Measurements from ENCODE around the gene ZBTB20. TPM values are rescaled to one million over a fixed set of nuclear protein-coding genes. Genes with fewer than 3 reads are reported as not detected.
A peak's percentile ranks its signal among the peaks of the same experiment; 100 is the strongest.

ZBTB20 gene
- total RNA-seq, 1 donor from 2014 or later, result 21.4 TPM

- Histone ChIP-seq H3K79me2 (ENCODE audit: insufficient read depth, low read length) (no peaks in the 10 kb centered on the region), H2AFZ (ENCODE audit: low read depth, low read length) (no peak overlapping the region), H3K4me2 (ENCODE audit: low read length) (no peak overlapping the region), H3K27ac (ENCODE audit: low read depth, low read length) (no peak overlapping the region), H3K36me3 (ENCODE audit: insufficient read depth, low read length) (no peaks in the 10 kb centered on the region), H3K27me3 (ENCODE audit: insufficient read depth, low read length) (no peaks in the 10 kb centered on the region), H3K4me3 (ENCODE audit: insufficient read depth, low read depth, low read length) (no peak overlapping the region), H3K9ac (ENCODE audit: low read length) (no peak overlapping the region), H3K4me1 (ENCODE audit: insufficient read depth, low read length) (peaks cover 9% of the 10 kb centered on the region), H3K9me3 (ENCODE audit: insufficient read depth, low read depth, low read length) (no peaks in the 10 kb centered on the region), H4K20me1 (ENCODE audit: insufficient read depth, low read length) (no peaks in the 10 kb centered on the region)
- Mint-ChIP-seq H3K4me3 (ENCODE audit: unreplicated experiment) (no peak overlapping the region), H3K9me3 (ENCODE audit: unreplicated experiment) (no peaks in the 10 kb centered on the region), H3K27me3 (ENCODE audit: low read depth, unreplicated experiment) (no peaks in the 10 kb centered on the region), H3K4me1 (ENCODE audit: low read depth, unreplicated experiment) (peaks cover 29% of the 10 kb centered on the region), H3K27ac (ENCODE audit: unreplicated experiment) (peak overlapping the region; percentile 50), H3K36me3 (ENCODE audit: low read depth, unreplicated experiment) (peaks cover under 1% of the 10 kb centered on the region)
- no peak for FAIRE-seq
- TF ChIP-seq EZH2 (IDR thresholded peaks at IDR 0.05; ENCODE audit: insufficient read depth, low read length), result no peak
- TF ChIP-seq CTCF (IDR thresholded peaks at IDR 0.05; ENCODE audit: insufficient read depth, low read depth, low read length), result no peak
- no peak for DNase-seq (ENCODE audit: low read depth)
Measured at GRCh38 chr3:114364806-114365654, 782.1 kb downstream of the ZBTB20 start.

- no peak overlapping the region for H2AFZ ChIP-seq (ENCODE audit: low read depth, low read length)
- H3K4me1 Mint-ChIP-seq (ENCODE audit: low read depth, unreplicated experiment), result peaks cover 29% of the 10 kb centered on the region
- H3K4me1 ChIP-seq (ENCODE audit: insufficient read depth, low read length), result peaks cover 9% of the 10 kb centered on the region
- no peak for TF ChIP-seq EZH2 (IDR thresholded peaks at IDR 0.05; ENCODE audit: insufficient read depth, low read length)
- TF ChIP-seq CTCF (IDR thresholded peaks at IDR 0.05; ENCODE audit: insufficient read depth, low read depth, low read length), result no peak
- peak overlapping the region; percentile 35 for H3K9ac ChIP-seq (ENCODE audit: low read length)
- FAIRE-seq (peak; percentile 82), DNase-seq (ENCODE audit: low read depth) (peak; percentile 84)
- H3K27me3 Mint-ChIP-seq (ENCODE audit: low read depth, unreplicated experiment), result no peaks in the 10 kb centered on the region
- no peak overlapping the region for H3K4me3 Mint-ChIP-seq (ENCODE audit: unreplicated experiment)
- H3K36me3 ChIP-seq (ENCODE audit: insufficient read depth, low read length), result no peaks in the 10 kb centered on the region
- H4K20me1 ChIP-seq (ENCODE audit: insufficient read depth, low read length), result no peaks in the 10 kb centered on the region
- H3K9me3 ChIP-seq (ENCODE audit: insufficient read depth, low read depth, low read length), result no peaks in the 10 kb centered on the region
- H3K4me2 ChIP-seq (ENCODE audit: low read length), result no peak overlapping the region
- H3K4me3 ChIP-seq (ENCODE audit: insufficient read depth, low read depth, low read length), result no peak overlapping the region
- H3K27me3 ChIP-seq (ENCODE audit: insufficient read depth, low read length), result no peaks in the 10 kb centered on the region
- H3K27ac ChIP-seq (ENCODE audit: low read depth, low read length), result peak overlapping the region; percentile 34
- H3K9me3 Mint-ChIP-seq (ENCODE audit: unreplicated experiment), result no peaks in the 10 kb centered on the region
- H3K36me3 Mint-ChIP-seq (ENCODE audit: low read depth, unreplicated experiment), result peaks cover 2% of the 10 kb centered on the region
- H3K27ac Mint-ChIP-seq (ENCODE audit: unreplicated experiment), result peak overlapping the region; percentile 70
- no peaks in the 10 kb centered on the region for H3K79me2 ChIP-seq (ENCODE audit: insufficient read depth, low read length)
Measured at GRCh38 chr3:114363554-114364202, 783.4 kb downstream of the ZBTB20 start.
